CD8-positive, alpha-beta memory T cell (primary cell): ENCODE results near the gene DNAJB4. TPM values are rescaled to one million over a fixed set of nuclear protein-coding genes. Genes with fewer than 3 reads are reported as not detected.

Experiments
- CTCF ChIA-PET: fragments of 350-600 bp; sonication (Branson Sonifier 250); formaldehyde crosslinking; loops from one replicate; lab custom pipeline; 2021; ENCODE audit warnings: antibody characterized with exemption; lab: Charles Lee
- POLR2A ChIA-PET: fragments of 350-600 bp; sonication (Branson Sonifier 250); formaldehyde crosslinking; loops from one replicate; lab custom pipeline; 2021; ENCODE audit warnings: antibody characterized with exemption; lab: Charles Lee
- DNase-seq, 5 donors: peaks; one replicate each; pipeline versions ENCODE4 v3.0.0 to v3.0.0-alpha.2; 2020 to 2022; ENCODE audit warnings: mixed read lengths in 1 of 5
- H3K27ac ChIP-seq: one replicate; pipeline ENCODE4 v1.7.0; 2013; ENCODE audit warnings: low read depth, mild to moderate bottlenecking, low read length, moderate library complexity
- H3K27me3 ChIP-seq: 2 replicates; pipeline ENCODE4 v1.7.0; 2013; ENCODE audit warnings: low read length, mild to moderate bottlenecking; ENCODE audit not compliant: insufficient read depth, poor library complexity, severe bottlenecking
- H3K36me3 ChIP-seq: 2 replicates; pipeline ENCODE4 v1.7.0; 2013; ENCODE audit warnings: mild to moderate bottlenecking, low read length, moderate library complexity; ENCODE audit not compliant: insufficient read depth
- H3K4me1 ChIP-seq: 2 replicates; pipeline ENCODE4 v1.7.0; 2013; ENCODE audit warnings: mild to moderate bottlenecking, low read length, moderate library complexity; ENCODE audit not compliant: insufficient read depth
- H3K4me3 ChIP-seq: 2 replicates; pipeline ENCODE4 v1.7.0; 2013; ENCODE audit warnings: mild to moderate bottlenecking, low read length
- H3K9me3 ChIP-seq: 2 replicates; pipeline ENCODE4 v1.7.0; 2013; ENCODE audit warnings: mild to moderate bottlenecking, low read length
- H3K27ac Mint-ChIP-seq, 8 donors: one replicate each; pipeline ENCODE4 v1.8.0; 2020 to 2021; ENCODE audit warnings: mixed read lengths in 8 of 8, mild to moderate bottlenecking in 6 of 8, inconsistent platforms in 3 of 8, moderate library complexity in 3 of 8
- H3K27me3 Mint-ChIP-seq, 2 donors: one replicate each; pipeline ENCODE4 v1.8.0; 2020 to 2021; ENCODE audit warnings: mixed read lengths in 2 of 2, mild to moderate bottlenecking in 1 of 2, moderate library complexity in 1 of 2
- H3K36me3 Mint-ChIP-seq, 3 donors: one replicate each; pipeline ENCODE4 v1.8.0; 2020 to 2021; ENCODE audit warnings: mixed read lengths in 3 of 3, inconsistent platforms in 1 of 3, mild to moderate bottlenecking in 1 of 3
- H3K4me1 Mint-ChIP-seq, 3 donors: one replicate each; pipeline ENCODE4 v1.8.0; 2020 to 2021; ENCODE audit warnings: mixed read lengths in 3 of 3, inconsistent platforms in 1 of 3, mild to moderate bottlenecking in 1 of 3
- H3K4me3 Mint-ChIP-seq, 7 donors: one replicate each; pipeline ENCODE4 v1.8.0; 2020 to 2021; ENCODE audit warnings: mixed read lengths in 7 of 7, mild to moderate bottlenecking in 6 of 7, moderate library complexity in 4 of 7, inconsistent platforms in 2 of 7
- H3K9me3 Mint-ChIP-seq, 5 donors: one replicate each; pipeline ENCODE4 v1.8.0; 2020 to 2022; ENCODE audit warnings: mixed read lengths in 5 of 5, mild to moderate bottlenecking in 3 of 5, moderate library complexity in 2 of 5, inconsistent platforms in 1 of 5
- polyA plus RNA-seq: library from polyadenylated mRNA; unstranded; fragments of 300-500 nt; fragmentation: Illumina TruSeq; gene quantifications from one replicate; pipeline ENCODE4 v1.2.3, GENCODE V29; 2021
- total RNA-seq, 2 experiments: library from RNA; stranded (reverse); gene quantifications; one replicate each; pipeline ENCODE4 v1.2.3, GENCODE V29; 2021

The DNAJB4 gene
- total and polyA plus RNA-seq, 3 experiments from 2014 or later = 5.3 to 10.6 (median 8.1) TPM

DNA sequence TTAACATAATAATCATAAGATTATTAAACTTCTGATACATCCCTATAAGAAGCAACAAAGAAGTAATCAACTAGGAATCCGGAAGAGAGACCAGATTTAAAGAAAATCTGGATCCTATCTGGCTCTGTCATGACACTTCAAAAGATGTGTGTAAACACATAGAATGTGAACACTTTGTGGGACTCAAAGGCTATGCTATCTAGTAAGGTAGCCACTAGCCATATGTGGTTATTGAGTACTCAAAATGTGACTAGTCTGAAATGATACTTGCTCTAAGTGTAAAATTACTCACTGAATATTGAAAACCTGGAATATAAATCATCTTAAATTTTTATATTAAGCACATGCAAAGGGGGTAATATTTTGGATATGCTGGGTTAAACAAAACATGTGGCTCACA lies 34.5 kb upstream of the DNAJB4 start:
- Histone ChIP-seq H3K27ac (no peak overlapping the region), H3K4me3 (no peak overlapping the region), H3K36me3 (peaks cover 47% of the 10 kb centered on the region), H3K9me3 (no peaks in the 10 kb centered on the region), H3K4me1 (peaks cover 51% of the 10 kb centered on the region), H3K27me3 (no peaks in the 10 kb centered on the region)
- no peak for DNase-seq
- Mint-ChIP-seq H3K27me3 (no peaks in the 10 kb centered on the region), H3K4me3 (peak overlapping the region in 5 of 7 donors; percentile 12 to 39 (median 23)), H3K36me3 (peaks cover 14 to 72% (median 34%) of the 10 kb centered on the region in 3 donors), H3K27ac (no peak overlapping the region), H3K4me1 (peaks cover 69 to 93% (median 85%) of the 10 kb centered on the region in 3 donors), H3K9me3 (no peaks in the 10 kb centered on the region)
- ChIA-PET CTCF (no interaction called here), POLR2A (interaction anchor here (0.5 kb wide), 1 partner anchor 211 kb away, joined by 4 read pairs; the partner anchor contains the start of gene USP33)

DNA sequence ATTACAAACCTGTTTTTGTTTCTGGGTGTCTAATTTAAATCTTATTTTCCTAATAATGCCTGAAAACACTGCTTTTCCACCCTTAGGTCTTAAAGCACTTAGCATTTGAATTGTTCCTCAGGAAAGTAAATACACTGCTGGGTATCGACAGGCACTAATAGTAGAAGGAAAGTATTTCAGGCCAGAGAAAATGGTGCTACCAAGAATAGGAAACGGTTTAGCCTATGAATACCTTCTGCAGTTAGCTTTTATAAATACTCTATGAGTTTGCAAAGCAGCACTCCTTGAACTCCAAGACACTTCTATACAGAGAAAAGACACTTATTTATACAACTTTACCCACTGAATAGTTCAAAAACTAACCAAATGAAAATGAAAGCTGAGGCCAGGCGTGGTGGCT lies 32.7 kb upstream of the DNAJB4 start:
- peak overlapping the region in 3 of 8 donors; percentile 16 to 72 (median 38) for H3K27ac Mint-ChIP-seq
- peaks cover 7 to 71% (median 29%) of the 10 kb centered on the region in 3 donors for H3K36me3 Mint-ChIP-seq
- H3K4me1 ChIP-seq = peaks cover 70% of the 10 kb centered on the region
- peak overlapping the region; percentile 26 to 82 (median 49) for H3K4me3 Mint-ChIP-seq
- DNase-seq = no peak
- no peak overlapping the region for H3K27ac ChIP-seq
- H3K27me3 Mint-ChIP-seq = no peaks in the 10 kb centered on the region
- H3K36me3 ChIP-seq = peaks cover 30% of the 10 kb centered on the region
- no peaks in the 10 kb centered on the region for H3K27me3 ChIP-seq
- CTCF ChIA-PET = no interaction called here
- H3K9me3 Mint-ChIP-seq = no peaks in the 10 kb centered on the region
- POLR2A ChIA-PET = interaction anchor here (0.6 to 0.7 kb wide), 2 partner anchors 8 to 31 kb away, joined by 4 to 5 read pairs; no protein-coding TSS in a partner anchor
- H3K4me3 ChIP-seq = no peak overlapping the region
- H3K4me1 Mint-ChIP-seq = peaks cover 75 to 91% (median 90%) of the 10 kb centered on the region in 3 donors
- H3K9me3 ChIP-seq = no peaks in the 10 kb centered on the region

GRCh38 chr1:77975386-77975785 lies 29.4 kb upstream of the DNAJB4 start:
- H3K4me1 ChIP-seq = peaks cover 62% of the 10 kb centered on the region
- H3K9me3 ChIP-seq = no peaks in the 10 kb centered on the region
- peaks cover 8% of the 10 kb centered on the region for H3K36me3 ChIP-seq
- Mint-ChIP-seq H3K4me1 (peaks cover 52 to 66% (median 64%) of the 10 kb centered on the region in 3 donors), H3K27me3 (no peaks in the 10 kb centered on the region), H3K9me3 (no peaks in the 10 kb centered on the region), H3K4me3 (no peak overlapping the region), H3K27ac (peak overlapping the region in 7 of 8 donors; percentile 21 to 91 (median 74)), H3K36me3 (peaks cover 7 to 42% (median 15%) of the 10 kb centered on the region in 3 donors)
- no peak overlapping the region for H3K27ac ChIP-seq
- DNase-seq = no peak
- H3K27me3 ChIP-seq = no peaks in the 10 kb centered on the region
- H3K4me3 ChIP-seq = peak overlapping the region; percentile 87
- POLR2A ChIA-PET = interaction anchor here (0.5 to 1.2 kb wide), 2 partner anchors 29 to 112 kb away, joined by 3 read pairs; partner anchors contain the start of gene DNAJB4
- CTCF ChIA-PET = interaction anchor here (0.8 to 1.8 kb wide), 2 partner anchors 52 to 140 kb away, joined by 3 read pairs; no protein-coding TSS in a partner anchor

DNA sequence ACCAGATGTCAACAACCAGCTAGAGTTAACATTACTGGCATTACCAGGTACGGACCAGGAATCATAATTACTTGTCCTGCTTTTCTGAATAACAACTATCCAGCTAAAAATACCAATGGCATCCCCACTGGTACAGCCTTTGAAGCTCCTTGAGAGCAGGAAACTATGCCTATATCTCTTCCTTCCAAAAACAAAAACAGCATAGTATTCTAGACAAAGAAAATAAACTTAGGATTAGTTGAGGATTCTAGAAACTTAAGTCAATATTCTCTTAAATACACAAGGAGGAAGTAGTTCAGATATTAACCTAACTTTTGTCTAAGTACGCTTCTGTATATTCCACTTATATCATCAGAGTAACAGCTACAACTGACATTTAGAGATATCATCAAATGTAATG lies 28.8 kb upstream of the DNAJB4 start:
- DNase-seq = no peak
- Histone ChIP-seq H3K27ac (no peak overlapping the region), H3K27me3 (no peaks in the 10 kb centered on the region), H3K4me1 (peaks cover 62% of the 10 kb centered on the region), H3K9me3 (no peaks in the 10 kb centered on the region), H3K4me3 (peak overlapping the region; percentile 87), H3K36me3 (peaks cover 8% of the 10 kb centered on the region)
- Mint-ChIP-seq H3K4me3 (no peak overlapping the region), H3K9me3 (no peaks in the 10 kb centered on the region), H3K36me3 (peaks cover 7 to 38% (median 15%) of the 10 kb centered on the region in 3 donors), H3K27ac (peak overlapping the region in 6 of 8 donors; percentile 52 to 91 (median 76)), H3K4me1 (peaks cover 51 to 66% (median 64%) of the 10 kb centered on the region in 3 donors), H3K27me3 (no peaks in the 10 kb centered on the region)
- ChIA-PET CTCF (interaction anchor here (0.8 to 1.1 kb wide), 2 partner anchors 138 to 139 kb away, joined by 3 to 4 read pairs; no protein-coding TSS in a partner anchor), POLR2A (interaction anchor here (0.5 to 1.2 kb wide), 2 partner anchors 29 to 112 kb away, joined by 3 read pairs; partner anchors contain the start of gene DNAJB4)

DNA sequence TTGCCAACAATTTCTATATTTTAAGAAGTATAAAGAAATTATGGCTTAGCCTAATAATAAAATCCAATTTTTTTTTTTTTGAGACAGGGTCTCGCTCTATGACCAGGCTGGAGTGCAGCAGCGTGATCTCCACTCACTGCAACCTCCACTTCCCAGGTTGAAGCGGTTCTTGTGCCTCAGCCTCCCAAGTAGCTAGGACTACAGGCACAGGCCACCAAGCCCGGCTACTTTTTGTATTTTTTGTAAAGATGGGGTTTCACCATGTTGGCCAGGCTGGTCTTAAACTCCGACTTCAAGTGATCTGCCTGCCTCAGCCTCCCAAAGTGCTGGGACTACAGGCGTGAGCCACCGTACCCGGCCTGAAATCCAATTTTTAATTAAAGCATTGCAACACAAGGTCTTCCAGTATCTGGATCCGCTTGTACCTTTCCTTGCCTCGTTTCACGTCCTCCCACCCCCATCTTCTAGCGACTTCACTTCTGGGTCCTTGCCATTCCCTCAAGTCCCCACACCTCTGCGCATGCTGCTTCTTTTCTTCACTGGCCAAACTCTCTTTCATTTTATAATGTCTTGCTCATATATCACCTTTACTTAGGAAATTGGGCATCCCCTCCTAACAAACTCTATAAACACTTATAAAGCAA lies 28.2 kb upstream of the DNAJB4 start:
- Mint-ChIP-seq H3K27me3 (no peaks in the 10 kb centered on the region), H3K4me3 (no peak overlapping the region), H3K27ac (no peak overlapping the region), H3K4me1 (peaks cover 47 to 66% (median 64%) of the 10 kb centered on the region in 3 donors), H3K36me3 (peaks cover 1 to 33% (median 14%) of the 10 kb centered on the region in 3 donors), H3K9me3 (no peaks in the 10 kb centered on the region)
- no peak for DNase-seq
- H3K4me1 ChIP-seq = peaks cover 56% of the 10 kb centered on the region
- peaks cover 5% of the 10 kb centered on the region for H3K36me3 ChIP-seq
- ChIA-PET CTCF (interaction anchor here (1.1 kb wide), 1 partner anchor 137 kb away, joined by 4 read pairs; no protein-coding TSS in a partner anchor), POLR2A (interaction anchor here (1.2 to 2.9 kb wide), 3 partner anchors 20 to 197 kb away, joined by 3 to 11 read pairs (median 3); partner anchors contain the start of genes DNAJB4 and MIGA1)
- no peaks in the 10 kb centered on the region for H3K9me3 ChIP-seq
- peak overlapping the region; percentile 98 for H3K27ac ChIP-seq
- no peaks in the 10 kb centered on the region for H3K27me3 ChIP-seq
- H3K4me3 ChIP-seq = peak overlapping the region; percentile 87

DNA sequence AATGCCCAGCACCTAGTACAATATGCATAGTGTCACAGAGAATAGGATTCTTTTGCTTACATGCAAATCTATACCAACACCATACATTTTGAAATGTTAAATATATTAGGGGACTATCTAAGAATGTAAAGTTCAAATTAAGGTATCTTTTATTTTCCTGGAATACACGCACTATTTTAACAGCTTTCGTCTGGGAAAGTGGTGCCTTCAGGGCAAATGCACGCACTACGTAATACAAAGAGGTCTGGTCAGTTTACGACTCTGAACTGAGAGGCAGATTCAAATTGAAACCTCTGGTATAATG lies 26.8 kb upstream of the DNAJB4 start:
- Histone ChIP-seq H3K27me3 (no peaks in the 10 kb centered on the region), H3K9me3 (no peaks in the 10 kb centered on the region), H3K4me1 (peaks cover 48% of the 10 kb centered on the region), H3K36me3 (peaks cover 3% of the 10 kb centered on the region), H3K27ac (peak overlapping the region; percentile 98), H3K4me3 (peak overlapping the region; percentile 87)
- no peaks in the 10 kb centered on the region for H3K9me3 Mint-ChIP-seq
- peaks cover 44 to 57% (median 57%) of the 10 kb centered on the region in 3 donors for H3K4me1 Mint-ChIP-seq
- no peak overlapping the region for H3K27ac Mint-ChIP-seq
- no peaks in the 10 kb centered on the region for H3K27me3 Mint-ChIP-seq
- no peak for DNase-seq
- H3K36me3 Mint-ChIP-seq = peaks cover 0 to 28% (median 9%) of the 10 kb centered on the region in 3 donors
- no peak overlapping the region for H3K4me3 Mint-ChIP-seq
- ChIA-PET POLR2A (interaction anchor here (1.0 to 3.3 kb wide), 13 partner anchors 13 to 295 kb away, joined by 3 to 102 read pairs (median 5); partner anchors contain the start of genes DNAJB4, MIGA1, USP33 and ZZZ3), CTCF (interaction anchor here (0.9 to 2.1 kb wide), 7 partner anchors 10 to 295 kb away, joined by 3 to 27 read pairs (median 3); partner anchors contain the start of genes DNAJB4, GIPC2 and ZZZ3)

DNA sequence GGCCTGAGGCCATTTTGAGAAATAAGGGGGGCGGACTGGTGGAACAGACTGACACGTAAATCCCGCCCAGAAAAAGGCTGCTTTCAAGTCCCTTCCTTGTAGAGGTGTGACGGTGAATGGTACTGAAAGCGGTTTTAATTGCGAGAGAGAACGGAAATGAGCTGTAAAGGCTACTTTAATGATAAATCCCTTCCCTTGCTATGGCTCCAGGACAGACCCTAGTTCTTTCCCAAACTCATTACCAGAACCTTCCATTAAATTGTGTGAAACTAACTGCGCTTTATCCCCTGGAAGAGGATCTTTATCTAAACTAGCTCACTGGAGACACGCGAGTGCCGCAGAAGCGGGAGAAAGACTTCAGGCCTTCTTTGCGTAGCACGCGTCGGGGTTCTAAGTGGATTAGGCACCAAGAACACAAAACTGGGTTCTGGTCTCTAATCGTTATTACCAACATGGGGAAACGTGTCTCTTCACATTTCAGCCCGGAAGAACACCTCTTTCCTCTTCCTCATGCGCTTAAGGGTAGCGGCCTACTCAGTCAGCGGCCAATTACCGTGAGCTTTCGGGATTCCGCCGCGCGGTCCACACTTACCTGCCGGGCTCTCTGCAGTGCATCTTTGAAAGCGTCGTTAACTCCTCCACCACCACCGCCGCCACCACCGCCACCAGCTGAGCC lies 26.3 kb upstream of the DNAJB4 start:
- H3K4me1 Mint-ChIP-seq = peaks cover 43 to 52% (median 52%) of the 10 kb centered on the region in 3 donors
- Histone ChIP-seq H3K4me3 (peak overlapping the region; percentile 87), H3K9me3 (no peaks in the 10 kb centered on the region), H3K4me1 (peaks cover 48% of the 10 kb centered on the region), H3K27ac (peak overlapping the region; percentile 98), H3K36me3 (peaks cover 3% of the 10 kb centered on the region), H3K27me3 (no peaks in the 10 kb centered on the region)
- CTCF ChIA-PET = interaction anchor here (0.6 to 2.1 kb wide), 11 partner anchors 11 to 295 kb away, joined by 3 to 27 read pairs (median 3); partner anchors contain the start of genes DNAJB4, GIPC2 and ZZZ3
- no peaks in the 10 kb centered on the region for H3K27me3 Mint-ChIP-seq
- no peaks in the 10 kb centered on the region for H3K9me3 Mint-ChIP-seq
- H3K4me3 Mint-ChIP-seq = no peak overlapping the region
- peak; percentile 59 to 88 (median 87) for DNase-seq
- no peak overlapping the region for H3K27ac Mint-ChIP-seq
- peaks cover 0 to 28% (median 9%) of the 10 kb centered on the region in 3 donors for H3K36me3 Mint-ChIP-seq
- POLR2A ChIA-PET = interaction anchor here (0.6 to 3.3 kb wide), 19 partner anchors 9 to 547 kb away, joined by 3 to 102 read pairs (median 4); partner anchors contain the start of genes DNAJB4, MIGA1, USP33 and ZZZ3
